ENCODE measurements around the gene NPFF.

DNA sequence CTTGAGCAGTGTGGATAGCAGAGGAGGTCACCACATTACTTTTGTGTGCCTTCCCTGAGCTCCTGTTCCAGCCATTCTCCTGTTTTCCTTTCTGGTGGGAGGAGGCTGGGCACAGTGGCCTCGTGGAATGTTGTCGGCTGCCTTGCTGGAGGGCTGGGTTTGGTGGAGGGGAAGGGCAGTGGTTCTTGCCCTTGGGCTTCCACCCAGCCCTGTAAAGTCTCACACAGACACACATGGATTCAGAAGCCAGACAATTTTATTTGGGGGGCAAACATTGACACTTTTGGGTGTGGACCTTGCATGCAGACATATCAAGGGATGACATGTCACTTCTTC, 866 bp downstream of the NPFF start:
- TF ChIP-seq, protein P1, sequence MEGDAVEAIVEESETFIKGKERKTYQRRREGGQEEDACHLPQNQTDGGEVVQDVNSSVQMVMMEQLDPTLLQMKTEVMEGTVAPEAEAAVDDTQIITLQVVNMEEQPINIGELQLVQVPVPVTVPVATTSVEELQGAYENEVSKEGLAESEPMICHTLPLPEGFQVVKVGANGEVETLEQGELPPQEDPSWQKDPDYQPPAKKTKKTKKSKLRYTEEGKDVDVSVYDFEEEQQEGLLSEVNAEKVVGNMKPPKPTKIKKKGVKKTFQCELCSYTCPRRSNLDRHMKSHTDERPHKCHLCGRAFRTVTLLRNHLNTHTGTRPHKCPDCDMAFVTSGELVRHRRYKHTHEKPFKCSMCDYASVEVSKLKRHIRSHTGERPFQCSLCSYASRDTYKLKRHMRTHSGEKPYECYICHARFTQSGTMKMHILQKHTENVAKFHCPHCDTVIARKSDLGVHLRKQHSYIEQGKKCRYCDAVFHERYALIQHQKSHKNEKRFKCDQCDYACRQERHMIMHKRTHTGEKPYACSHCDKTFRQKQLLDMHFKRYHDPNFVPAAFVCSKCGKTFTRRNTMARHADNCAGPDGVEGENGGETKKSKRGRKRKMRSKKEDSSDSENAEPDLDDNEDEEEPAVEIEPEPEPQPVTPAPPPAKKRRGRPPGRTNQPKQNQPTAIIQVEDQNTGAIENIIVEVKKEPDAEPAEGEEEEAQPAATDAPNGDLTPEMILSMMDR (IDR thresholded peaks at IDR 0.05): no peak
- no peak for TF ChIP-seq EP300 (IDR thresholded peaks at IDR 0.05)
- no peak for TF ChIP-seq POLR2A (IDR thresholded peaks at IDR 0.05)
